HFFc6 (cell line): ENCODE measurements around the gene THEM5. TPM values are rescaled to one million over a fixed set of nuclear protein-coding genes. Genes with fewer than 3 reads are reported as not detected.

Experiments
- DNase-seq: peaks from one replicate; pipeline ENCODE4 v3.0.0-alpha.2; 2018
- H3K27ac Mint-ChIP-seq: 2 replicates; pipeline ENCODE4 v1.8.0; 2020; ENCODE audit warnings: mild to moderate bottlenecking, mixed read lengths
- H3K27me3 Mint-ChIP-seq: 2 replicates; pipeline ENCODE4 v1.8.0; 2021; ENCODE audit warnings: mild to moderate bottlenecking, moderate library complexity, mixed read lengths; ENCODE audit not compliant: insufficient read depth
- H3K36me3 Mint-ChIP-seq: 2 replicates; pipeline ENCODE4 v1.8.0; 2021; ENCODE audit warnings: low read depth, mixed read lengths
- H3K4me1 Mint-ChIP-seq: 2 replicates; pipeline ENCODE4 v1.8.0; 2020; ENCODE audit warnings: low read depth, mixed read lengths
- H3K4me3 Mint-ChIP-seq: 2 replicates; pipeline ENCODE4 v1.8.0; 2020; ENCODE audit warnings: mild to moderate bottlenecking, moderate library complexity, mixed read lengths
- H3K9me3 Mint-ChIP-seq: 2 replicates; pipeline ENCODE4 v1.8.0; 2020; ENCODE audit warnings: mild to moderate bottlenecking, mixed read lengths
- total RNA-seq, 6 experiments: library from RNA; stranded (reverse); fragmentation: NEBNext Ultra II Directional; extraction: Animal tissue kit (Norgen Biotek cat#: 25700); gene quantifications; 2 replicates in 1 of 6; 3 replicates in 5 of 6; pipeline ENCODE4 v1.2.3, GENCODE V29; 2021
- TF ChIP-seq, protein P1 (sequence below): fragments of 200-600 bp; sonication (generic); IDR thresholded peaks from 2 replicates; pipeline ENCODE4 v1.5.0; 2021; ENCODE audit warnings: antibody characterized with exemption, mild to moderate bottlenecking

THEM5 gene
- total RNA-seq, 6 experiments from 2014 or later = not detected

DNA sequence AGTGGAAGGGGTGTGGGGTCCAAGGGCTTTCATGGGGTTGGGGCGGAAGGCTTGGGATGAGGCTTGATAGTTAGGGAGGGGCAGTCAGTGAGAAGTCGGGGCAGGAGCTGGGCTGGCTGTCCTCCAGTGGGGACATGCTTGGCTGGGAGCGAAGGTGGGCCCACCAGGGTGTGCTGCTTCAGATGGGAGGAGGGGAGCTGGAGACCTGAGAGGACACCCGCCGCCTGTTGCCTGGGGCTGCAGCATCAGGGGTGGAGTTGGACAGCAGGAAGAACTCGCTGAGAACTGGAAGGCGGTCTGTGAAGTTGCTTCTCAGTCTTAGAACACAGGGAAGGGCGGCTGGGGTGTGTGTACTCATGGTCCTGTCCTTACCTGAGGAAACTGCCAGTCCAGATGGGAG is 1.6 kb downstream of the THEM5 start:
- H3K4me3 Mint-ChIP-seq = no peak overlapping the region
- no peak overlapping the region for H3K27ac Mint-ChIP-seq
- peaks cover 9% of the 10 kb centered on the region for H3K4me1 Mint-ChIP-seq
- no peaks in the 10 kb centered on the region for H3K9me3 Mint-ChIP-seq
- H3K36me3 Mint-ChIP-seq = no peaks in the 10 kb centered on the region
- DNase-seq = no peak
- TF ChIP-seq, protein P1, sequence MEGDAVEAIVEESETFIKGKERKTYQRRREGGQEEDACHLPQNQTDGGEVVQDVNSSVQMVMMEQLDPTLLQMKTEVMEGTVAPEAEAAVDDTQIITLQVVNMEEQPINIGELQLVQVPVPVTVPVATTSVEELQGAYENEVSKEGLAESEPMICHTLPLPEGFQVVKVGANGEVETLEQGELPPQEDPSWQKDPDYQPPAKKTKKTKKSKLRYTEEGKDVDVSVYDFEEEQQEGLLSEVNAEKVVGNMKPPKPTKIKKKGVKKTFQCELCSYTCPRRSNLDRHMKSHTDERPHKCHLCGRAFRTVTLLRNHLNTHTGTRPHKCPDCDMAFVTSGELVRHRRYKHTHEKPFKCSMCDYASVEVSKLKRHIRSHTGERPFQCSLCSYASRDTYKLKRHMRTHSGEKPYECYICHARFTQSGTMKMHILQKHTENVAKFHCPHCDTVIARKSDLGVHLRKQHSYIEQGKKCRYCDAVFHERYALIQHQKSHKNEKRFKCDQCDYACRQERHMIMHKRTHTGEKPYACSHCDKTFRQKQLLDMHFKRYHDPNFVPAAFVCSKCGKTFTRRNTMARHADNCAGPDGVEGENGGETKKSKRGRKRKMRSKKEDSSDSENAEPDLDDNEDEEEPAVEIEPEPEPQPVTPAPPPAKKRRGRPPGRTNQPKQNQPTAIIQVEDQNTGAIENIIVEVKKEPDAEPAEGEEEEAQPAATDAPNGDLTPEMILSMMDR = no peak
- H3K27me3 Mint-ChIP-seq = peaks cover 50% of the 10 kb centered on the region

DNA sequence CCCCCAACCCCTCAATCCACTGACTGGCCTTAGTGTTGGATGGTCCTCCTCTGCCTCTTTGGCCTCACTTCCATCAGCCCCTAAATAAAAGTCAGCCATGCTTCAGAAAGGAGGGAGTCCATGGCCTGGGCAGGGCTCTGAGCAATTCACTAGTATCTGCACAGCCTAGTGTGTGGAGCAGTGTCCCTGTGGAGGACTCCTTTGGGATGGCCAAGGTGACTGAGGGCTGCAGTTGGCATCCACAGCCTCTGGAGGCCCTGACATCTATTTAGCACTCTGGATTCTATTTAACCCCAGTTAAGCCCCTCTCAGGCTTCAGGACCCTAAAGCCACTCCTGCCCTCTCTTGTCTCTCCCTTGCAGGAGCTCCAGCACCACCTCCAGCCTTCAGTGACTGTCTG is 3.6 kb downstream of the THEM5 start:
- DNase-seq = no peak
- no peaks in the 10 kb centered on the region for H3K9me3 Mint-ChIP-seq
- H3K27me3 Mint-ChIP-seq = peaks cover 60% of the 10 kb centered on the region
- H3K4me3 Mint-ChIP-seq = no peak overlapping the region
- H3K27ac Mint-ChIP-seq = no peak overlapping the region
- peaks cover 11% of the 10 kb centered on the region for H3K4me1 Mint-ChIP-seq
- TF ChIP-seq, protein P1 = no peak
- no peaks in the 10 kb centered on the region for H3K36me3 Mint-ChIP-seq

DNA sequence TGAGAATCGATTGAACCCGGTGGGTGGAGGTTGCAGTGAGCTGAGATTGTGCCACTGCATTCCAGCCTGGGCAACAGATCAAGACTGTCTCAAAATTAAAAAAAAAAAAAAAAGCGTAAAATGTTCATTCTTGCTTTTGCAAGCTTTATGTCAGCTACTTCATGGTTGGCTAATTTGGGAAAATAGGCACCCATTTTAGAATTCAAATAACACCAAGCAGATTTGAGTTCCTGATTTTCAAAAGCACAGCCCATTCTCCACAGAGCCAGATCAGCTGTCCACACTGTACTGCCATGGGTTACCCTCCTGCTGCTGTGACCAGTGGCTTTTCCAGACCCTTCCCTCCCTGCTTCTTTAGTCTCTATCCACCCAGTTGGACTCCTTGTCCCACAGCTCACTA is 4.4 kb downstream of the THEM5 start:
- peaks cover 11% of the 10 kb centered on the region for H3K4me1 Mint-ChIP-seq
- peaks cover 67% of the 10 kb centered on the region for H3K27me3 Mint-ChIP-seq

DNA sequence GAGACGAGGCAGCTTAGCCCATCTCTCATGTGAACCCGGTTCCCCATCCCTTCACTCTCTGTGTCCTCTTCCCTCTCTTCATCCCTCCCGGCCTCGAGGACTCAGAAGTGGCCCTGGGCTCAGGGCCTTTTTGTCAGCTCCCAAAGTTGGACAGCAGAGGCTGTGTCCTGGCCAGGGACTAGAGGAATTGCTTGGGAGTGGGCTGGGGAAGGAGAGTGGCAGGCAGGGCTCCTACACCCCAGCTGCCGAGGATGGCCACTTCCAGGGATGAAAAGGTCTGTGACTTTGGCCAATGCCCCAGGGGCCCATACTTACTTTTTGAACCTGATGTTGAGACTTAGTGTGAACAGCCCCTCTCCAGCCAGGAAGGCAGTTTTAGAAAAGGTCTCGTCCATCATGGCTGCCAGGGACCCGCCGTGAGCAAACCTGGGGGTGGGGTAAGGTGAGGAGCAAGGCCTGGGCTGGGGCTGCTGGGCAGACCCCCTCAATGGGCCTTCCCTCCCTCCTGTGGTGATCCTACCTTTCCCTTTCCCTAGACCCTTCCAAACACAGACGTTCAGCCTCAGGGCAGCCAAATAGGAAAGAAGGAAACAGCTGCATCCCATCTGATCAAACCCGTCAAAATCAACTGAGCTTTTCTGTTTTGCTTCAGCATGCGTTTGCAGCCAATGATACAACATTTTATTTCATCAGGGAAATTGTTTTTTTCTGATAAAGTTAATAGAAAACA is 5.5 kb downstream of the THEM5 start:
- Mint-ChIP-seq H3K27me3 (peaks cover 69% of the 10 kb centered on the region), H3K4me1 (peaks cover 11% of the 10 kb centered on the region), H3K27ac (no peak overlapping the region), H3K9me3 (no peaks in the 10 kb centered on the region), H3K36me3 (no peaks in the 10 kb centered on the region), H3K4me3 (no peak overlapping the region)
- TF ChIP-seq, protein P1 = no peak
- DNase-seq = no peak

More for the DNA sequence above, 4.4 kb downstream of the THEM5 start:
- H3K4me3 Mint-ChIP-seq = no peak overlapping the region
- no peaks in the 10 kb centered on the region for H3K36me3 Mint-ChIP-seq
- DNase-seq = no peak
- H3K9me3 Mint-ChIP-seq = no peaks in the 10 kb centered on the region
- TF ChIP-seq, protein P1 = no peak
- no peak overlapping the region for H3K27ac Mint-ChIP-seq

DNA sequence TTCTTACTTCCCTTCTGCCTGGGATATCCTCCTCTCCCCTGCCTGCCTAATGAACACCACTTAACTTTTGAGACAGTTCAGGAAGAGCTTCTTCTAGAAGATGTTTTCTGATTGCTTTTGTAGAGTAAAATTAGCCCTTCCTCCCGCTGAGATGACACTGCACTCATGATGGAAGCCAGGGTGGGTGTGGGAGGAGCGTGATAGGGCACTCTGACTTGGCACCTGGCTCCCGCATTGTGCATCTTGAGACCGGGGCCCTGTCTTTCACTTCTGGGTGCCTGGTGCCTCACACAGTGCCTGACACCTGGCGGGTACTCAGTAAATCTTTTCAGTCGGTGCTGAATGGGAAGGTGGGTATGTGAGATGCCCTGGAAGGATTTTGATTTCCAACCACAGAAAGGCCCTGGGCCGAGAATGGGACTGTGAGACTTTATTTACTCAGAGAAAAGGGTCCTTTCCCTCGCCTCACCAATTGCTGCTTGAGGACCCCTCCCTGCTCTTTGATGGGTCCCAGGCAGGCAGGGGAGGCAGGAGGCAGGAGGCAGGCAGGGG is 6.8 kb downstream of the THEM5 start:
- no peak overlapping the region for H3K4me3 Mint-ChIP-seq
- peaks cover 59% of the 10 kb centered on the region for H3K27me3 Mint-ChIP-seq
- no peak for DNase-seq
- TF ChIP-seq, protein P1 = no peak
- no peak overlapping the region for H3K27ac Mint-ChIP-seq
- H3K9me3 Mint-ChIP-seq = no peaks in the 10 kb centered on the region
- H3K36me3 Mint-ChIP-seq = no peaks in the 10 kb centered on the region
- H3K4me1 Mint-ChIP-seq = peaks cover 11% of the 10 kb centered on the region
